ENCODE results near the gene KRTAP19-8. TPM values are rescaled to one million over a fixed set of nuclear protein-coding genes. Genes with fewer than 3 reads are reported as not detected.
A peak's percentile ranks its signal among the peaks of the same experiment; 100 is the strongest.

Gene KRTAP19-8, protein sequence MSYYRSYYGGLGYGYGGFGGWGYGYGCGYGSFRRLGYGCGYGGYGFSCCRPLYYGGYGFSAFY
- not detected for polyA plus RNA-seq (2013, experiment 1 of 2)
- not detected for polyA plus RNA-seq (2013, experiment 2 of 2)

DNA sequence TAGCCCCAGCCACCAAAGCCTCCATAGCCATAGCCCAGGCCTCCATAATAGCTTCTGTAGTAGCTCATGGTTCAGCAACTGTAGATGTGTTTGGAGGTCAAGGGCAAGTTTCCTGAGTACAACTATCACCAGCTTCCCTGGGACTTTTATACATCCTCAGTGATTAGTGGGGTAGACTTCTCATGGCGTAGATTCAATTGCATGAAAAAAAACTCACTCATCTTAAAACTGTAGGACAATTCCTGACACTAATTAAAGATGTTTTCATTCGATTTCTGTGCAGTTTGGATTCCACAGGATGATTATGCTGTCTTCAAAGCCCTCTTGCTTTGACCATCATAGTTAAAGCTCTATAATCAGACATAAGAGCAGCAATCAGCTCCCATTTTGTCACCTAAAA, at the start of gene KRTAP19-8:
Gene KRTAP19-8 (minus strand): TSS at position 101 of the 400 bp plus-strand sequence. CDS start 33 bp downstream, at position 68.
- H4K91ac ChIP-seq (ENCODE audit: low read length): peak within 1 kb of the TSS; percentile 27
- H4K8ac ChIP-seq (ENCODE audit: low read length): no peak within 1 kb of the TSS
- no peak within 1 kb of the TSS for H3K9ac ChIP-seq (ENCODE audit: low read length)
- H3K4me2 ChIP-seq (ENCODE audit: low read length, poor library complexity, severe bottlenecking): no peak within 1 kb of the TSS
- H3K36me3 ChIP-seq (ENCODE audit: control insufficient read depth in 1 of 2, insufficient read depth in 2 of 2, low read depth in 1 of 2, low read length in 2 of 2): no peaks in the 10 kb centered on the region
- no peak within 1 kb of the TSS for H3K18ac ChIP-seq (ENCODE audit: low read depth in 1 of 2, low read length in 2 of 2)
- H3K14ac ChIP-seq (ENCODE audit: low read length in 2 of 2): no peak within 1 kb of the TSS
- H3K23ac ChIP-seq (ENCODE audit: low read length in 2 of 2): no peak within 1 kb of the TSS
- H3K79me1 ChIP-seq (replicated peaks; ENCODE audit: low read length, poor library complexity, severe bottlenecking): no peaks in the 10 kb centered on the region
- no peak within 1 kb of the TSS for H3K4ac ChIP-seq (ENCODE audit: low read depth in 1 of 2, low read length in 2 of 2)
- no peak within 1 kb of the TSS for H2BK12ac ChIP-seq (ENCODE audit: low read length in 2 of 2)
- H2BK120ac ChIP-seq (ENCODE audit: low read depth, low read length): no peak within 1 kb of the TSS
- peaks cover 22% of the 10 kb centered on the region for H3K9me3 ChIP-seq (ENCODE audit: control insufficient read depth, low read length)
- H2AFZ ChIP-seq (ENCODE audit: low read depth, low read length): no peak within 1 kb of the TSS
- H2AK5ac ChIP-seq (ENCODE audit: low read length, severe bottlenecking): no peak within 1 kb of the TSS
- WGBS: 64% methylated on average over 2 of the region's 2 CpGs
- no peak for DNase-seq
- no peak within 1 kb of the TSS for H3K4me3 ChIP-seq (ENCODE audit: insufficient read depth in 1 of 2, low read depth in 1 of 2, low read length in 2 of 2)
- peaks cover 0 to 2% of the 10 kb centered on the region in 2 experiments for H3K27me3 ChIP-seq (ENCODE audit: control insufficient read depth in 1 of 2, insufficient read depth in 1 of 2, low read length in 2 of 2)
- H2BK15ac ChIP-seq (ENCODE audit: low read depth, poor library complexity, severe bottlenecking): no peak within 1 kb of the TSS
- H3K4me1 ChIP-seq (ENCODE audit: control insufficient read depth, insufficient read depth, low read depth, low read length): no peaks in the 10 kb centered on the region
- no peak within 1 kb of the TSS for H3K27ac ChIP-seq (ENCODE audit: low read length, poor library complexity, severe bottlenecking)
- no peak within 1 kb of the TSS for H2BK5ac ChIP-seq (ENCODE audit: low read depth, low read length, poor library complexity, severe bottlenecking)

DNA sequence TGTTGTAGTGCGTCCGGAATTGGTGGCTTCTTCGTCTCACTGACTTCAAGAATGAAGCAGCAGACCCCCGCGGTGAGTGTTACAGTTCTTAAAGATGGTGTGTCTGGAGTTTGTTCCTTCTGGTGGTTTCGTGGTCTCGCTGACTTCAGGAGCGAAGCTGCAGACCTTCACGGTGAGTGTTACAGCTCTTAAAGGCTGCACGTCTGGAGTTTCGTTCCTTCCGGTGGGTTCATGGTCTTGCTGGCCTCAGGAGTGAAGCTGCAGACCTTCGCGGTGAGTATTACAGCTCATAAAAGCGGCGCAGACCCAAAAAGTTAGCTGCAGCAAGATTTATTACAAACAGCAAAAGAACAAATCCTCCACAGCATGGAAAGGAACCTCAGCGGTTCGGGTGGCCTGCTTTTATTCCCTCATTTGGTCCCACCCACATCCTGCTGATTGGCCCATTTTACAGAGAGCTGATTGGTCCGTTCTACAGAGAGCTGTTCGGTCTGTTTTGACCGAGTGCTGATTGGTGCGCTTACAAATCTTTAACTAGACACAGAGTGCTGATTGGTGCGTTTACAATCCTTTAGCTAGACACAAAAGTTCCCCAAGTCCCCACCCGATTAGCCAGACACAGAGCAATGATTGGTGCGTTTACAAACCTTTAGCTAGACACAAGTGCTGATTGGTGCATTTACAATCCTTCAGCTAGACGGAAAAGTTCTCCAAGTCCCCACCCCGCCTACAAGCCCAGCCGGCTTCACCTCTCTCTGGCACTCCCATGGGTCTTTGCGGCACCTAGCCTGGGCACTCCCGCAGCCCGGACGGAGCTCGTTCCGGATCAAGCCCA, 49.6 kb upstream of the KRTAP19-8 start:
- WGBS: 85% methylated on average over 34 of the region's 34 CpGs
- no peak overlapping the region for H2BK12ac ChIP-seq (ENCODE audit: low read length in 2 of 2)
- H3K18ac ChIP-seq (ENCODE audit: low read depth in 1 of 2, low read length in 2 of 2): no peak overlapping the region
- H3K4ac ChIP-seq (ENCODE audit: low read depth in 1 of 2, low read length in 2 of 2): no peak overlapping the region
- H3K79me1 ChIP-seq (replicated peaks; ENCODE audit: low read length, poor library complexity, severe bottlenecking): no peaks in the 10 kb centered on the region
- H3K9me3 ChIP-seq (ENCODE audit: control insufficient read depth, low read length): no peaks in the 10 kb centered on the region
- no peak overlapping the region for H4K91ac ChIP-seq (ENCODE audit: low read length)
- no peaks in the 10 kb centered on the region for H3K36me3 ChIP-seq (ENCODE audit: control insufficient read depth in 1 of 2, insufficient read depth in 2 of 2, low read depth in 1 of 2, low read length in 2 of 2)
- H4K8ac ChIP-seq (ENCODE audit: low read length): no peak overlapping the region
- no peak overlapping the region for H2BK5ac ChIP-seq (ENCODE audit: low read depth, low read length, poor library complexity, severe bottlenecking)
- no peak overlapping the region for H3K4me3 ChIP-seq (ENCODE audit: insufficient read depth in 1 of 2, low read depth in 1 of 2, low read length in 2 of 2)
- no peak overlapping the region for H3K23ac ChIP-seq (ENCODE audit: low read length in 2 of 2)
- H2AK5ac ChIP-seq (ENCODE audit: low read length, severe bottlenecking): no peak overlapping the region
- no peak overlapping the region for H3K27ac ChIP-seq (ENCODE audit: low read length, poor library complexity, severe bottlenecking)
- peaks cover 0 to 3% of the 10 kb centered on the region in 2 experiments for H3K27me3 ChIP-seq (ENCODE audit: control insufficient read depth in 1 of 2, insufficient read depth in 1 of 2, low read length in 2 of 2)
- H2BK120ac ChIP-seq (ENCODE audit: low read depth, low read length): no peak overlapping the region
- H3K4me1 ChIP-seq (ENCODE audit: control insufficient read depth, insufficient read depth, low read depth, low read length): peaks cover 1% of the 10 kb centered on the region
- H3K4me2 ChIP-seq (ENCODE audit: low read length, poor library complexity, severe bottlenecking): no peak overlapping the region
- H2AFZ ChIP-seq (ENCODE audit: low read depth, low read length): no peak overlapping the region
- no peak for DNase-seq
- H3K14ac ChIP-seq (ENCODE audit: low read length in 2 of 2): no peak overlapping the region
- H2BK15ac ChIP-seq (ENCODE audit: low read depth, poor library complexity, severe bottlenecking): no peak overlapping the region
- no peak overlapping the region for H3K9ac ChIP-seq (ENCODE audit: low read length)

DNA sequence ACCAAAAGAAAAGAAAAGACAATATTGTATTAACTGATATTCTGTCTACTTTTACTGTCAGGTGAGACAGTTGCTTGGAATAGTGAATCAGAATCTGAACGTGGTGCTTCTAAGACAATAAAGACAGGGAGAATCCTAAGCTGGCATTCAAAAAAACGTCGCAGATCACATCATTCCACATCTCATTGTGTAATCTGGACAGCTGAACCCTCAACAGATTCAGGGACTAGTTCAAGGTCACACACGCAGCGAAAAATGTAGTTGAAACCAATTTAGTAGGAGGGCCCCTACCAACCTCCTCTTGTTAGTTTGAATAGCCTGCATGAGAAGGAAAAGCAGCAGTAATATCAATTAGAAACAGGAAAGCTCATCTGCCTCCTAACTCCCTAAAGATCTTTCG, 46.4 kb upstream of the KRTAP19-8 start:
- H2BK12ac ChIP-seq (ENCODE audit: low read length in 2 of 2): no peak overlapping the region
- no peak overlapping the region for H2BK15ac ChIP-seq (ENCODE audit: low read depth, poor library complexity, severe bottlenecking)
- H3K27me3 ChIP-seq (ENCODE audit: control insufficient read depth in 1 of 2, insufficient read depth in 1 of 2, low read length in 2 of 2): peaks cover 0 to 3% of the 10 kb centered on the region in 2 experiments
- H3K9me3 ChIP-seq (ENCODE audit: control insufficient read depth, low read length): no peaks in the 10 kb centered on the region
- H2AFZ ChIP-seq (ENCODE audit: low read depth, low read length): no peak overlapping the region
- H3K4me2 ChIP-seq (ENCODE audit: low read length, poor library complexity, severe bottlenecking): no peak overlapping the region
- H2BK120ac ChIP-seq (ENCODE audit: low read depth, low read length): no peak overlapping the region
- H3K27ac ChIP-seq (ENCODE audit: low read length, poor library complexity, severe bottlenecking): no peak overlapping the region
- H3K18ac ChIP-seq (ENCODE audit: low read depth in 1 of 2, low read length in 2 of 2): no peak overlapping the region
- no peak overlapping the region for H3K9ac ChIP-seq (ENCODE audit: low read length)
- no peaks in the 10 kb centered on the region for H3K79me1 ChIP-seq (replicated peaks; ENCODE audit: low read length, poor library complexity, severe bottlenecking)
- no peaks in the 10 kb centered on the region for H3K36me3 ChIP-seq (ENCODE audit: control insufficient read depth in 1 of 2, insufficient read depth in 2 of 2, low read depth in 1 of 2, low read length in 2 of 2)
- 75% methylated on average over 5 of the region's 6 CpGs for whole genome bisulfite sequencing
- H3K23ac ChIP-seq (ENCODE audit: low read length in 2 of 2): no peak overlapping the region
- no peak overlapping the region for H3K4me3 ChIP-seq (ENCODE audit: insufficient read depth in 1 of 2, low read depth in 1 of 2, low read length in 2 of 2)
- no peak overlapping the region for H3K4ac ChIP-seq (ENCODE audit: low read depth in 1 of 2, low read length in 2 of 2)
- H4K8ac ChIP-seq (ENCODE audit: low read length): no peak overlapping the region
- DNase-seq: no peak
- H2BK5ac ChIP-seq (ENCODE audit: low read depth, low read length, poor library complexity, severe bottlenecking): no peak overlapping the region
- H4K91ac ChIP-seq (ENCODE audit: low read length): no peak overlapping the region
- no peak overlapping the region for H3K14ac ChIP-seq (ENCODE audit: low read length in 2 of 2)
- no peak overlapping the region for H2AK5ac ChIP-seq (ENCODE audit: low read length, severe bottlenecking)
- peaks cover 1% of the 10 kb centered on the region for H3K4me1 ChIP-seq (ENCODE audit: control insufficient read depth, insufficient read depth, low read depth, low read length)

GRCh38 chr21:31078796-31079195, 40.5 kb upstream of the KRTAP19-8 start:
- no peak overlapping the region for H3K4ac ChIP-seq (ENCODE audit: low read depth in 1 of 2, low read length in 2 of 2)
- no peak overlapping the region for H3K18ac ChIP-seq (ENCODE audit: low read depth in 1 of 2, low read length in 2 of 2)
- no peak overlapping the region for H3K23ac ChIP-seq (ENCODE audit: low read length in 2 of 2)
- H3K9me3 ChIP-seq (ENCODE audit: control insufficient read depth, low read length): no peaks in the 10 kb centered on the region
- no peaks in the 10 kb centered on the region for H3K4me1 ChIP-seq (ENCODE audit: control insufficient read depth, insufficient read depth, low read depth, low read length)
- H4K8ac ChIP-seq (ENCODE audit: low read length): no peak overlapping the region
- H3K14ac ChIP-seq (ENCODE audit: low read length in 2 of 2): no peak overlapping the region
- H3K4me2 ChIP-seq (ENCODE audit: low read length, poor library complexity, severe bottlenecking): no peak overlapping the region
- H2AK5ac ChIP-seq (ENCODE audit: low read length, severe bottlenecking): no peak overlapping the region
- H2BK15ac ChIP-seq (ENCODE audit: low read depth, poor library complexity, severe bottlenecking): no peak overlapping the region
- peaks cover 0 to 5% of the 10 kb centered on the region in 2 experiments for H3K27me3 ChIP-seq (ENCODE audit: control insufficient read depth in 1 of 2, insufficient read depth in 1 of 2, low read length in 2 of 2)
- H3K4me3 ChIP-seq (ENCODE audit: insufficient read depth in 1 of 2, low read depth in 1 of 2, low read length in 2 of 2): no peak overlapping the region
- DNase-seq: no peak
- no peak overlapping the region for H3K27ac ChIP-seq (ENCODE audit: low read length, poor library complexity, severe bottlenecking)
- no peaks in the 10 kb centered on the region for H3K36me3 ChIP-seq (ENCODE audit: control insufficient read depth in 1 of 2, insufficient read depth in 2 of 2, low read depth in 1 of 2, low read length in 2 of 2)
- no peak overlapping the region for H4K91ac ChIP-seq (ENCODE audit: low read length)
- no peak overlapping the region for H3K9ac ChIP-seq (ENCODE audit: low read length)
- no peak overlapping the region for H2AFZ ChIP-seq (ENCODE audit: low read depth, low read length)
- no peak overlapping the region for H2BK5ac ChIP-seq (ENCODE audit: low read depth, low read length, poor library complexity, severe bottlenecking)
- H3K79me1 ChIP-seq (replicated peaks; ENCODE audit: low read length, poor library complexity, severe bottlenecking): no peaks in the 10 kb centered on the region
- H2BK12ac ChIP-seq (ENCODE audit: low read length in 2 of 2): no peak overlapping the region
- no peak overlapping the region for H2BK120ac ChIP-seq (ENCODE audit: low read depth, low read length)
- 78% methylated on average over 3 of the region's 4 CpGs for WGBS

All from mesenchymal stem cell (in vitro differentiated cells and primary cell).